ENCODE data around the gene DOCK9. TPM values are rescaled to one million over a fixed set of nuclear protein-coding genes. Genes with fewer than 3 reads are reported as not detected.
A peak's percentile ranks its signal among the peaks of the same experiment; 100 is the strongest.

Gene DOCK9
- total and polyA plus RNA-seq, 9 of the 15 experiments (the other 6 are each of a cell fraction or from before 2014, with no cell fraction given) = 3.5 to 25.3 (median 16.7) TPM

- no peak overlapping the region for H3K4me3 ChIP-seq
- ChIA-PET CTCF (ENCODE audit: low intra/inter-chr PET ratio) (no interaction called here), POLR2A (no interaction called here)
- no peaks in the 10 kb centered on the region; the same call in 2 of the 3 replicates for H3K36me3 ChIP-seq (ENCODE audit: control insufficient read depth, insufficient read depth, low read length)
- 74% methylated on average over 9 of the region's 9 CpGs for WGBS (ENCODE audit: insufficient coverage, low coverage, missing lambda C conversion rate)
- BruUV-seq (replicated peaks) = no TSS peak
- intact Hi-C loops (cut with micrococcal nuclease) = no loop called here
- no peak for ATAC-seq
- peaks cover 9 to 13% of the 10 kb centered on the region in 2 experiments; a peak in 3 of 5 replicates for H3K4me1 ChIP-seq (replicated peaks in 1 of 2; ENCODE audit: control insufficient read depth in 2 of 2, insufficient read depth in 2 of 2, low read length in 2 of 2)
- H3K9me1 ChIP-seq (ENCODE audit: control insufficient read depth, insufficient read depth, low read length) = peaks cover 3% of the 10 kb centered on the region
- FAIRE-seq = no peak
- no peak for DNase-seq (ENCODE audit: extremely low read depth in 1 of 4, low spot score in 3 of 4)
- no peak overlapping the region for H2AFZ ChIP-seq (ENCODE audit: low read depth, low read length)
- no peak overlapping the region for H3K9ac ChIP-seq (ENCODE audit: insufficient read depth in 1 of 2, low read depth in 2 of 2, low read length in 2 of 2)
- no peaks in the 10 kb centered on the region for H4K20me1 ChIP-seq (replicated peaks; ENCODE audit: control insufficient read depth, insufficient read depth, low read length)
- in situ Hi-C loops (cut with MboI) = no loop called here
- no peaks in the 10 kb centered on the region for H3K9me3 ChIP-seq (replicated peaks; ENCODE audit: control insufficient read depth, insufficient read depth, low read depth, low read length)
- no peak overlapping the region for H3K4me2 ChIP-seq (ENCODE audit: insufficient read depth, low read length)
- H3K27me3 ChIP-seq (ENCODE audit: control insufficient read depth in 2 of 2, insufficient read depth in 2 of 2, low read length in 2 of 2) = no peaks in the 10 kb centered on the region
- no peaks in the 10 kb centered on the region; the same call in 2 of the 3 replicates for H3K79me2 ChIP-seq (ENCODE audit: control insufficient read depth, insufficient read depth, low read length)
- no peak for TF ChIP-seq XRCC3 (IDR thresholded peaks at IDR 0.05)
- TF ChIP-seq GABPA (tag; conservative IDR thresholded peaks at IDR 0.05; ENCODE audit: low read depth) = peak; percentile 65
- no peak overlapping the region for H3K27ac ChIP-seq (ENCODE audit: extremely low read depth, low read depth, low read length)
Measured at GRCh38 chr13:98981369-98982080, 3.7 kb upstream of the DOCK9 start.

GRCh38 chr13:98979012-98979660, 1.3 kb upstream of the DOCK9 start:
- Histone ChIP-seq H3K36me3 (ENCODE audit: control insufficient read depth, insufficient read depth, low read length) (no peaks in the 10 kb centered on the region; the same call in 2 of the 3 replicates), H3K27ac (ENCODE audit: extremely low read depth, low read depth, low read length) (no peak overlapping the region), H3K9ac (ENCODE audit: insufficient read depth in 1 of 2, low read depth in 2 of 2, low read length in 2 of 2) (no peak overlapping the region), H3K79me2 (ENCODE audit: control insufficient read depth, insufficient read depth, low read length) (peaks cover 10% of the 10 kb centered on the region; the same call in 2 of the 3 replicates), H3K4me1 (replicated peaks in 1 of 2; ENCODE audit: control insufficient read depth in 2 of 2, insufficient read depth in 2 of 2, low read length in 2 of 2) (peaks cover 11 to 22% of the 10 kb centered on the region in 2 experiments; a peak in 4 of 5 replicates), H3K4me2 (ENCODE audit: insufficient read depth, low read length) (no peak overlapping the region), H3K27me3 (ENCODE audit: control insufficient read depth in 2 of 2, insufficient read depth in 2 of 2, low read length in 2 of 2) (no peaks in the 10 kb centered on the region), H4K20me1 (replicated peaks; ENCODE audit: control insufficient read depth, insufficient read depth, low read length) (no peaks in the 10 kb centered on the region), H3K4me3 (no peak overlapping the region), H3K9me1 (ENCODE audit: control insufficient read depth, insufficient read depth, low read length) (peaks cover 3% of the 10 kb centered on the region), H3K9me3 (replicated peaks; ENCODE audit: control insufficient read depth, insufficient read depth, low read depth, low read length) (no peaks in the 10 kb centered on the region), H2AFZ (ENCODE audit: low read depth, low read length) (no peak overlapping the region)
- in situ Hi-C loops (cut with MboI) (no loop called here), intact Hi-C loops (cut with micrococcal nuclease) (no loop called here)
- BruUV-seq (replicated peaks) = no TSS peak
- ATAC-seq = no peak
- ChIA-PET POLR2A (interaction anchor here (0.8 kb wide), 1 partner anchor 37 kb away, joined by 3 read pairs; no protein-coding TSS in a partner anchor), CTCF (ENCODE audit: low intra/inter-chr PET ratio) (no interaction called here)
- FAIRE-seq = no peak
- WGBS (ENCODE audit: insufficient coverage, low coverage, missing lambda C conversion rate) = 86% methylated on average over 6 of the region's 9 CpGs
- no peak for DNase-seq (ENCODE audit: extremely low read depth in 1 of 4, low spot score in 3 of 4)
- TF ChIP-seq GATAD2A (IDR thresholded peaks at IDR 0.05) = no peak
- TF ChIP-seq, protein P1, sequence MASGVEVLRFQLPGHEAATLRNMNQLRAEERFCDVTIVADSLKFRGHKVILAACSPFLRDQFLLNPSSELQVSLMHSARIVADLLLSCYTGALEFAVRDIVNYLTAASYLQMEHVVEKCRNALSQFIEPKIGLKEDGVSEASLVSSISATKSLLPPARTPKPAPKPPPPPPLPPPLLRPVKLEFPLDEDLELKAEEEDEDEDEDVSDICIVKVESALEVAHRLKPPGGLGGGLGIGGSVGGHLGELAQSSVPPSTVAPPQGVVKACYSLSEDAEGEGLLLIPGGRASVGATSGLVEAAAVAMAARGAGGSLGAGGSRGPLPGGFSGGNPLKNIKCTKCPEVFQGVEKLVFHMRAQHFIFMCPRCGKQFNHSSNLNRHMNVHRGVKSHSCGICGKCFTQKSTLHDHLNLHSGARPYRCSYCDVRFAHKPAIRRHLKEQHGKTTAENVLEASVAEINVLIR (CRISPR knock-in tag; IDR thresholded peaks at IDR 0.05) = no peak
- no peak for TF ChIP-seq ZC3H4 (CRISPR knock-in tag; IDR thresholded peaks at IDR 0.05; ENCODE audit: borderline replicate concordance)
- TF ChIP-seq GATA2 (CRISPR knock-in tag; IDR thresholded peaks at IDR 0.05) = no peak
- TF ChIP-seq ZNF197 (CRISPR knock-in tag; IDR thresholded peaks at IDR 0.05; ENCODE audit: low read depth) = no peak
- TF ChIP-seq, protein P2, sequence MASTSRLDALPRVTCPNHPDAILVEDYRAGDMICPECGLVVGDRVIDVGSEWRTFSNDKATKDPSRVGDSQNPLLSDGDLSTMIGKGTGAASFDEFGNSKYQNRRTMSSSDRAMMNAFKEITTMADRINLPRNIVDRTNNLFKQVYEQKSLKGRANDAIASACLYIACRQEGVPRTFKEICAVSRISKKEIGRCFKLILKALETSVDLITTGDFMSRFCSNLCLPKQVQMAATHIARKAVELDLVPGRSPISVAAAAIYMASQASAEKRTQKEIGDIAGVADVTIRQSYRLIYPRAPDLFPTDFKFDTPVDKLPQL (IDR thresholded peaks at IDR 0.05; ENCODE audit: extremely low read depth, insufficient read length) = no peak
- no peak for TF ChIP-seq SRSF7 (optimal IDR thresholded peaks at IDR 0.05; ENCODE audit: low read depth, low read length)
- TF ChIP-seq MBD2 (IDR thresholded peaks at IDR 0.05; ENCODE audit: borderline replicate concordance, low read depth) = no peak
- TF ChIP-seq MEF2A (IDR thresholded peaks at IDR 0.05; ENCODE audit: control insufficient read depth, low read depth, low read length) = no peak

All from K562 (cell line).